Pancreas (tissue), 10 donors: Measurements from ENCODE around the gene REV1. TPM values are rescaled to one million over a fixed set of nuclear protein-coding genes. Genes with fewer than 3 reads are reported as not detected.
A peak's percentile ranks its signal among the peaks of the same experiment; 100 is the strongest.

Source experiments
- ATAC-seq, 4 donors: fragments of 200-7000 bp; cut with Tn5 transposase; one replicate each; pipeline versions ENCODE4 v1.8.0 to v1.9.1; 2020; ENCODE audit warnings: mild to moderate bottlenecking in 4 of 4, moderate library complexity in 4 of 4
- DNase-seq, 6 donors: peaks; one replicate each; pipeline ENCODE4 v3.0.0-alpha.2; 2020
- FAIRE-seq: peaks from 2 replicates; lab custom pipeline; 2012; peaks lifted over from hg19 to GRCh38; lab: Jason Lieb, UNC
- H3K27ac ChIP-seq, 4 donors: fragments of 200-600 bp; sonication (generic); 1 replicate in 3 of 4; 2 replicates in 1 of 4; pipeline versions ENCODE4 v1.5.0 to v1.8.0; 2020
- H3K27me3 ChIP-seq, 4 donors: fragments of 200-600 bp; one replicate each; pipeline ENCODE4 v1.8.0; 2021
- H3K36me3 ChIP-seq, 3 donors: fragments of 200-600 bp; sonication (generic) in 1 of 3; one replicate each; pipeline versions ENCODE4 v1.5.0 to v1.8.0; 2020 to 2021
- H3K4me1 ChIP-seq, 3 donors: fragments of 200-600 bp; one replicate each; pipeline ENCODE4 v1.8.0; 2021
- H3K4me3 ChIP-seq, 4 donors: fragments of 200-600 bp; sonication (generic) in 2 of 4; one replicate each; pipeline versions ENCODE4 v1.5.0 to v1.8.0; 2020 to 2021
- H3K9me3 ChIP-seq, 4 donors: fragments of 200-600 bp; one replicate each; pipeline ENCODE4 v1.8.0; 2021
- CTCF ChIP-seq, 4 donors: fragments of 200-600 bp; sonication (generic) in 3 of 4; IDR thresholded peaks; one replicate each; pipeline versions ENCODE4 v1.5.0 to v1.8.0; 2021; ENCODE audit warnings: antibody characterized with exemption in 4 of 4
- WGBS, 2 donors: extraction: QIAGEN DNeasy Blood & Tissue Kit; methylation state at CpG; one replicate each; pipeline ENCODE4 v1.1.7; 2013; 5-methylcytosine and 5-hydroxymethylcytosine counted together
- intact Hi-C, 3 donors: fragments of 100-400 bp; cut with DNase I; formaldehyde crosslinking; loops; one replicate each; pipeline versions ENCODE4 v1.11.1 to v1.14.2; 2022
- polyA plus RNA-seq, 2 donors: library from polyadenylated mRNA; stranded (reverse); fragments of 200-250 nt; gene quantifications; one replicate each; pipeline ENCODE4 v1.2.3, GENCODE V29; 2013
- total RNA-seq, 6 donors: library from RNA; stranded (reverse); fragmentation: NEBNext Ultra II Directional in 4 of 6; extraction: Animal tissue kit (Norgen Biotek cat#: 25700) in 4 of 6; gene quantifications; one replicate each; pipeline versions ENCODE4 v1.2.1 to v1.2.4, GENCODE V29; 2021 to 2023
- donor health status: healthy with polysubstance abuse.
- donor health status: DM: no; HTN: no; CAD: no; lungs with moderate emphysema.
- donor health status: DM: no; HTN: no; CAD: no.
- donor health status: control.
- donor health status: control.
- donor health status: Bipolar disorder and iron deficiency.
- donor health status: DM: yes; HTN: yes; CAD: no.
- donor health status: DM: no; HTN: no; CAD: no.
- donor health status: DM: no; HTN: no; CAD: no.
- donor health status: DM: yes; HTN: yes; CAD: no.

Gene REV1
- total and polyA plus RNA-seq, 8 donors: 9.3 to 22.6 (median 14.1) TPM

DNA sequence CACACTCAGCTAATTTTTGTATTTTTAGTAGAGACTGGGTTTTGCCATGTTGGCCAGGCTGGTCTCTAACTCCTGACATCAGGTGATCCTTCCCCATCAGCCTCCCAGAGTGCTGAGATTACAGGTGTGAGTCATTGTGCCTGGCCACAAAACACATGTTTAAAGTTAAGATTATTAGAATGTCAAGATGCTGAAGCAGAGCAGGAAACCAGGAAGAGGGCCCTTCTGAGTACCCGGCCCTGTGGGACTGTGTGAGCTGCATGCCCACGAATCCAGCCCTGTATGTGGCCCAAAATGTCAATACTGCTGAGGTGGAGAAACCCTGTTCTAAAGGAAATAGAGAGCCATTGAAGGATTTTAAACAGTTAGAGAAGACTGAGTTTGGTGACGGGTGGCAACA lies 31.0 kb upstream of the REV1 start:
- Histone ChIP-seq H3K9me3 (no peaks in the 10 kb centered on the region), H3K36me3 (no peaks in the 10 kb centered on the region), H3K27me3 (no peaks in the 10 kb centered on the region), H3K4me3 (no peak overlapping the region), H3K4me1 (no peaks in the 10 kb centered on the region), H3K27ac (no peak overlapping the region)
- WGBS, 2 donors: 59 to 66% methylated on average over 3 of the region's 3 CpGs
- DNase-seq: no peak
- ATAC-seq: no peak
- TF ChIP-seq CTCF (IDR thresholded peaks at IDR 0.05): no peak
- intact Hi-C loops: no loop called here
- FAIRE-seq: no peak

DNA sequence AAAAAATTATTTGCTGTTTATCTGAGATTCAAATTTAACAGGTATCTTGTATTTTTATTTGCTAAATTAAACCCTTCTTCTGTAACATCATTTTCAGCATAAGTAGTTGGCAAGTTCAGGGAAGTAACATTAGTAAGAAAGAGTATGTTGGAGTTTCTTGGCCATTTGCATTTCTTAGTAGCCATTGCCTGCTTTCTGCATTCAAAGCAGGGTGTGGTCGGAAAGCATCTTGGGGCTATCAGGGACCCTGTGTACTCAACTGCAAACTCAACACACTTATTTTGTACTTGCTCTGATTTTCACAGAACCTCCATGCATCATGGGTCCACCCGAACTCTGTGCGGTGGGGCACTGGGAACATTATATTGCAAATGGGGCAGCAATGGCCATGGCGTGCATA lies 30.4 kb upstream of the REV1 start:
- TF ChIP-seq CTCF (IDR thresholded peaks at IDR 0.05): no peak
- 81 to 97% methylated on average over 4 of the region's 4 CpGs for WGBS, 2 donors
- DNase-seq: no peak
- ATAC-seq: no peak
- H3K27me3 ChIP-seq: no peaks in the 10 kb centered on the region
- intact Hi-C loops: no loop called here
- H3K4me1 ChIP-seq: no peaks in the 10 kb centered on the region
- no peaks in the 10 kb centered on the region for H3K9me3 ChIP-seq
- no peaks in the 10 kb centered on the region for H3K36me3 ChIP-seq
- no peak for FAIRE-seq
- no peak overlapping the region for H3K4me3 ChIP-seq
- H3K27ac ChIP-seq: no peak overlapping the region

- no peak overlapping the region for H3K27ac ChIP-seq
- H3K4me1 ChIP-seq: no peaks in the 10 kb centered on the region
- intact Hi-C loops: no loop called here
- no peaks in the 10 kb centered on the region for H3K9me3 ChIP-seq
- TF ChIP-seq CTCF (IDR thresholded peaks at IDR 0.05): no peak
- H3K27me3 ChIP-seq: no peaks in the 10 kb centered on the region
- ATAC-seq: no peak
- no peak for FAIRE-seq
- no peak overlapping the region for H3K4me3 ChIP-seq
- DNase-seq: no peak
- no peaks in the 10 kb centered on the region for H3K36me3 ChIP-seq
- WGBS, 2 donors: 63 to 74% methylated on average over 4 of the region's 4 CpGs
Observed at GRCh38 chr2:99514357-99514756, 24.5 kb upstream of the REV1 start.

GRCh38 chr2:99512181-99512591 lies 22.4 kb upstream of the REV1 start:
- no peaks in the 10 kb centered on the region for H3K36me3 ChIP-seq
- peak; percentile 68 for FAIRE-seq
- no peak overlapping the region for H3K27ac ChIP-seq
- no peak for TF ChIP-seq CTCF (IDR thresholded peaks at IDR 0.05)
- 83 to 92% methylated on average over 1 of the region's 1 CpG for WGBS, 2 donors
- H3K27me3 ChIP-seq: no peaks in the 10 kb centered on the region
- intact Hi-C loops: no loop called here
- H3K4me3 ChIP-seq: no peak overlapping the region
- DNase-seq: no peak
- H3K4me1 ChIP-seq: no peaks in the 10 kb centered on the region
- ATAC-seq: no peak
- no peaks in the 10 kb centered on the region for H3K9me3 ChIP-seq

DNA sequence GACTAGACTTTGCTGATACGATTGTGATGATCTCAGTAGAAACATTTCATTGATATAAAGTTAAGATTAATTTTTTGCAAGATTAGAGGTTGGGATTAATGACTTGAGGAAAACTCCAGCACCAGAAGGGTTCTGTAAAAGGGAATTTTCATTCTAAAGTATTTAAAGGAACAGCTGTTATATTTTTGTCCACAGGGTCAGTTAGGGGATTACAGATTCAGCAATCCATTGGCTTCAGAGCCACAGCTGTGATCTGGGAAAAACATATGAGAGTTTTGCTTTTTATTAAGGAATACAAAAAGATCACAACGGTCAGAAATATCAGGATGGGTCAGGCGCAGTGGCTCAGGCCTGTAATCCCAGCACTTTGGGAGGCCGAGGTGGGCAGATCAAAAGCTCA lies 19.6 kb upstream of the REV1 start:
- Histone ChIP-seq H3K9me3 (no peaks in the 10 kb centered on the region), H3K27ac (no peak overlapping the region), H3K4me3 (no peak overlapping the region), H3K27me3 (no peaks in the 10 kb centered on the region), H3K4me1 (no peaks in the 10 kb centered on the region), H3K36me3 (no peaks in the 10 kb centered on the region)
- WGBS, 2 donors: 83 to 84% methylated on average over 4 of the region's 4 CpGs
- no peak for ATAC-seq
- DNase-seq: no peak
- no peak for FAIRE-seq
- intact Hi-C loops: no loop called here
- TF ChIP-seq CTCF (IDR thresholded peaks at IDR 0.05): no peak
